HG02642 (cell line): Measurements from ENCODE around the gene ARHGEF25.

Experiments
- ATAC-seq: cut with Tn5 transposase; IDR thresholded peaks from one replicate; pipeline ENCODE4 v1.9.1; 2021; ENCODE audit warnings: mild to moderate bottlenecking; ENCODE audit not compliant: unreplicated experiment, poor library complexity

ARHGEF25 gene

DNA sequence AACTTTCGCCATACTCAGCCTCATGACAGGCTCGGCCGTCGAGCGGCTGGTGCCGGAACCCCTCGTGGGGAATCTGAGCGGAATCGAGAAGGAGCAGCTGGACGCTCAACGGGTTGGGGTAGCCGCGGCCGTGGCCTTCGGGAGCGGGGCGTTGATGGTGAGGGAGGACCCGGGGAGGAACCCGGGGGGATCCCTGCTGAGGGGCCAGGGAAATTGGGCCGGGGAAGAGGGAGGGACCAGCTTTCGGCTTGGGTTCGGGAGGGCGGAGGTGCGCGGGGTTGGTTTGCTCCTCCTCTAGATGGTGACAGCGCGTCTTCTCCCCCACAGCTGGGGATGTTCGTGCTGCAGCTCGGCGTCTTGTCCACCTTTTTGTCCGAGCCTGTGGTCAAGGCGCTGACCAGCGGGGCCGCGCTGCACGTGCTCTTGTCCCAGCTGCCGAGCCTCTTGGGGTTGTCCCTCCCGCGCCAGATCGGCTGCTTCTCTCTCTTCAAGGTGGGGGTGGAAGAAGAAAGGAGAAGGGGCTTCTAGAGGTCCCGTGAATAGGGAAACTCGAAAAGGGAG, 9.8 kb downstream of the ARHGEF25 start:
- no peak for ATAC-seq

DNA sequence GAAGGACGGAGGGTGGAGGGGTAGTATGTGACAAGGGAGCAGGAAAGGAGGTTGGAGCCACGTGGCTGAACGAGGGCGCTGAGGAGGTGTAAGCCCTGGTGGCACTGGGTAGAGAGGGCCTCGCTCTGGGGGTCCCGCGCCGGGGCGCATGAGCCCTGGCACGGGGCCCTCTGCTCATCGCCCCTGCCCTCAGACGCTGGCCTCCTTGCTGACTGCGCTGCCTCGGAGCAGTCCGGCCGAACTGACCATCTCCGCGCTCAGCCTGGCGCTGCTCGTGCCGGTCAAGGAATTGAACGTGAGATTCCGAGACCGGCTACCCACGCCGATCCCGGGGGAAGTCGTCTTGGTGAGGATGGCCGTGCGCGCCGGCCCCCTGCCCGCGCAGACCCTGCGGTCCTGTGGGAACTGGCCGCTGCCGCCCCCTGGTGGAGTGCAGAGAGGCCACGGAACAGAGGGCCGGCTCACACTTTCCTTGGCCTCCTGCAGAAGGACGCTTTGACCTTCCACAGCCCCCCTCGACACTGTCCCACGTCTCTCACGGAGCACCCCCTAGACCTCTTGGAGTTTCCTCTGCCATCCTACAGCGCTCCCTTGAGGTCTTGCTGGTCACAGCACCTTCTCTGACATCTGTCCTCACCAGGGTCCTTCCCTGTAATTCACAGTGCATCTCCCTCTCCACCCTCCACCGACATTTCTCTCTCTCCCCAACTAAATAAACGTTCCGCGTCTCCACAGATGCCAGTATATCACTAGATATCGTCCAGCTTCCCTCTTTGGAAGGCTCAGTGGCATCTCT, 10.5 kb downstream of the ARHGEF25 start:
- peak; percentile 59 for ATAC-seq

DNA sequence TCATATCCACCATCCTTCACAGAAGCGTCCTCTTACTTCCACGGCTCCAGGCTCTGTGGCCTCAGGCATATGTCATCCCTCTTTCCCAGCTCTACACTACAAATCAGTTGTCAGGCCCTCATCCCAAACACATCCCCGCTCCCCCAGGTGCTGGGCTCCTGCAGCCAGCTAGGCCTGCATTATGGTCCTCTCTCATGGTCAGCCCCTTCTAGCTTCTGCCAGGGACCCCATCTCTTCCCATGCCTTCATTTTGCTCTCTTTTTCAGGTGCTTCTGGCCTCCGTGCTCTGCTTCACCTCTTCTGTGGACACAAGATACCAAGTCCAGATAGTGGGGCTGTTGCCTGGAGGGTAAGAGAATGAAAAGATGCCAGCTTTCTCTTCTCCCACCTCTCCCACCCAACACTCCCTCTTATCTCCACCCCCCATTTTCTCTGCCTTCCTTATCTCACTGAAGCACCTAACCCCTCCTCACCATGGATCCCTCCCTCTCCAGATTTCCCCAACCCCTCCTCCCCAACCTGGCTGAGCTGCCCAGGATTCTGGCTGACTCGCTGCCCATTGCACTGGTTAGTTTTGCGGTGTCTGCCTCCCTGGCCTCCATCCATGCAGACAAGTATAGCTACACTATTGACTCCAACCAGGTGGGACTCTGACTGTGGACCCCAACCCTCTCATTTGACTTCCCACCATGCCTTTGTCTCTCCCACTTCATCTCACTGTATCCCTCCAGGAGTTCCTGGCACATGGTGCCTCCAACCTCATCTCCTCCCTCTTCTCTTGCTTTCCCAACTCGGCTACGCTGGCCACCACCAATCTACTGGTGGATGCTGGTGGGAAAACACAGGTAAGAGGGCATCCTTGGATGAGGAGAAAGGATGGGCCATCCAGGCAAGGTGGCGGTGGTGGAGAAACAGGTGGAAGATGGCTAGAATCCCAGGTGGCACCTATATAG, 11.3 kb downstream of the ARHGEF25 start:
- ATAC-seq: no peak

DNA sequence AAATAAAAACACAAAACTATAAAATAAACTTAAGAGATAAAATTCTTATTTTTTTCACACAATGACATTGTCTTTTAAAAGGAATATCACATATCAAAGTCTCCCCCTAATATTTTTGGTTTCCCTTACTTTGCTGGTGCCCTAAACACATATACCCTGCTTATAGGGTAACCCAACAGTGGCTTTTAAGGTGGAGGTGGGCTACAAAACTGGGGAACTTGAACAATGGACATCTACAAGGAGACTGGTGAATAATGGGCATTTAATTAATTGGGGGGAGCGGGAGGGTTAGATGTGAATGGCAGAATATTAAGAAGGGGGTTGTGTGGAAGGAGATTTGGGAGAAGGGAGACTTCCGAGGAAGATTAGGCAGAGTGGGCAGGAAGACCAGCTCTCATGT, 12.2 kb downstream of the ARHGEF25 start:
- no peak for ATAC-seq

DNA sequence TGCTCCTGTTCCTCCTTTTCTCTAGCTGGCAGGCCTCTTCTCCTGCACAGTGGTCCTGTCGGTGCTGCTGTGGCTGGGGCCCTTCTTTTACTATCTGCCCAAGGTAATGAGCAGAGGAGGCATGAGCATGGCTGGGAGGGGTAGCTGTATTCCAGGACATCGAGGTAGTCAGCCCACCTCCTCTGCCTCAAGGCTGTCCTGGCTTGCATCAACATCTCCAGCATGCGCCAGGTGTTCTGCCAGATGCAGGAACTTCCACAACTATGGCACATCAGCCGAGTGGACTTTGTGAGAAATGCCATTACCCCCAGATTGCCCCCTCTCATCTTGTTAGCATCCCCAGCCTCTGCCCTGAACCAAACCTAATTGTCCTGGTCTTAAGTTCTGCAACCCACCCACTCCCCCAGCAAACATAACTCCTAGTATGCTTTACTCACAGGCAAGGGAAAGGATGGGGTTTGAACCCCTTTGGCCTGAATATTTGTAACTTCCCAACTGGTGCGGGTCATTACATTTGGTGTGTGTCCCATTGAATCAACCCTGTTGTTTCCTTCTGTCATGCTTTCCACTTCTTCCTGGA, 12.7 kb downstream of the ARHGEF25 start:
- ATAC-seq: no peak

DNA sequence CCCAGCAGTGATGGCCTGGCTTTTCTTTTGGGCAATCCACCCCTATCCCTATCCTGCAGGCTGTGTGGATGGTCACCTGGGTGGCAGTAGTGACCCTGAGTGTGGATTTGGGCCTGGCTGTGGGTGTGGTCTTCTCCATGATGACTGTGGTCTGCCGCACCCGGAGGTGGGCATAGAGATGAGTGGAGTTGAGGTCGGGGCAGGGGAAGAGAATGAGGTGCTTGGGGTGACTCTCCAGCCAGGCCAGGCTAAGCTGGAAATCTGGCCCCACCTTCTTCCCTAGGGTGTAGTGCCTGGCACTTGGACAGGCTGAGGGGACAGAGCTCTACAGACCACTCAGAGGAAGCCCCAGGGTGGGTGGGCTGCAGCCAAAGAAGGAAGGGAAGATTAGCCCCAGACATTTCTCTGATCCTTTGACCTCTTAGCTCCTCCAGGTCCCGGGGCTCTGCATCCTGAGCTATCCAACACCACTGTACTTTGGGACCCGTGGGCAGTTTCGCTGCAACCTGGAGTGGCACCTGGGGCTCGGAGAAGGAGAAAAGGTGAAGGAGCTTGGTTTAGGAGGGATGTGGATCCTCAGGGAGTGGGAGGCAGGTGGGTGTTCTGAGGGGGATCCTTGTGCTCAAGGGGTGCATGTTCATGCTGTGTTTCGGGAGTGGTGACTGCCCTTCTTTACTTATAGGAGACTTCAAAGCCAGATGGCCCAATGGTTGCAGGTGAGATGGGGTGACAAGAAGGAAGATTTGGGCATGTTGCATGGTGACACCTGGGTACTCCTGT, 13.4 kb downstream of the ARHGEF25 start:
- ATAC-seq: no peak

DNA sequence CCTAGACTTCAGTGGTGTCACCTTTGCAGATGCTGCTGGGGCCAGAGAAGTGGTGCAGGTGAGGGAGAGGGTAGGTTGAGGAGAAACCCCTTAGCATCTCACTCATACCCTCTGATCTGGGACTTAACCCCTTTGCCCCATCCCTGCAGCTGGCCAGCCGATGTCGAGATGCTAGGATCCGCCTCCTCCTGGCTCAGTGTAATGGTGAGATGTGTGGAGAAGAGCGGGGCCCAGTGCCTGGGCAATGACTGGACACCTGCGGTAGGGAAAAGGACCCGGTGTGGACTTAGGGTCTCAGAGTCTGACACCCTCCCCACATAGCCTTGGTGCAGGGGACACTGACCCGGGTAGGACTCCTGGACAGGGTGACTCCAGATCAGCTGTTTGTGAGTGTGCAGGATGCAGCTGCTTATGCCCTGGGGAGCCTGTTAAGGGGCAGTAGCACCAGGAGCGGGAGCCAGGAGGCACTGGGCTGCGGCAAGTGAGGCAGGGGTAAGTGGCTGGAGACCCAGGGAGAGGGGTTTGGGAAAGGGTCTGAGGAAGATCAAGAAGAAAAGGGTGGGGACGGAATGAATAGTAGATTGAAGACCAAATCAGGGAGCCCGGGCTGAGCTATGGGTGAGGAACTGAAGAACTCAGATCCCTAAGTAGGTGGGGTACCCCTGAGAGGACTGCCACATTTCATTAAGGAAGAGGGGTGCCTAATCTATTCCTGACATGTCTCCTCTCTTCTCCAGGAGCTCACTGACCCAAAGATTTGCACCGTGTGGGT, 14.2 kb downstream of the ARHGEF25 start:
- ATAC-seq: no peak

DNA sequence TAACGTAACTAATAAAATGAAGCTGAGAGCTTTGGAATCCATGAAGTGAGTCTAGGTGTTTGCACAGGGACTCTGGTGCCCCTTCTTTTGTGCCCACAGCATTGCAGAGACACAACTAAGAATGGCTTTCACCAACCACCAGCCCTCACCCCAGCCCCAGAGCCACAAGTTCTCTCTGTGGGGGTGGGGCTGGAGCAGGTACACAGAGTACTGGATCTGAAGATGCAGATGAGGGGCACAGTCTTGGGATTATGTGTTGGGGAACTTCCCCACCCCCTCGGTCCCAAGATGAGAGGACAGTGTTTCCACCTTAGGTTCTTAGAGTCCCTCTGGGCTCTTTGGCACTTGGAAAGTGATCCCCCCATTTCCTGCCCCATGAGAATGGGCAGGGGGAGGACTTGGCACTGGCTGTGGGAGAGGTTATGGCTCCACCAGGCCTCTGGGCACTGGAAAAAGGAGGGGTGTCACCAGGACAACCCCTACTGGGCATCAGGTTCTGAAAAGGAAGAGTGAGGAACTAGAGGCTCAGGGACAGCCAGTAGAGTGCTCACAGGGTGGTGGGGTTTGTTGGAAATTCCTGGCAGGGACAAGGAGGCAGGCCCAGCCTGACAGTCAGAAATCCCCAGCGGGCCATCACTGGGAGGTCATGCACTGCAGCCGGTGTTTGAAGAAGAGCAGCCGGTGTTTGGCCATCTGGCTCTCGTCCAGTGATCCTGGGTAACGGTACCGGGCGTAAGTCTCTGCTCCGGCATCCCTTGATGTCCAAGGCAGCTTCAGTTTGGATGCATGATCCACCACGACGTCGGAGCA, 15.1 kb downstream of the ARHGEF25 start:
- no peak for ATAC-seq

DNA sequence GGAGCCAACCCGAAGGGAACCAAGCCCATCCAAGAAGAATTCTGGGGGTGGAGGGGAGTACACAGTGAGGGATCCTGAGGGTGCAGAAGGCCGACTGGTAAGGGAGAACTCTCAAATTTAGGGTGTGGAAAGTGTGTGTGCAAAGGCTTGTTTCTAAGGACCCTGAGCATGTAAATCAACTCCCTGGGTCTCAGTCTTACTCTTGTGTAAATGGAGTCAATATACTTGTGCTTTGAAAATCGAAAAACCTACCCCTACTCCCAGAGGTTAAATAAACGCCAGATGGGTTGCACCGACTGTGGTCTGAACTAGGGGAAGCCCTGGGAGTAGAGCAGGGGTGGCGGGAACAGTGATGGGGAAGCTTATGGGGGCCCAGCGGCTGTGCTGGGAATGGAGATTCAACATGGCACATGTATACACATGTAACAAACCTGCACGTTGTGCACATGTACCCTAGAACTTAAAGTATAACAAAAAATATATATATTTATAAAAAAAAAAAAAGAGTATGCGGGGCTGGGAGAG, 15.7 kb downstream of the ARHGEF25 start:
- ATAC-seq: no peak

DNA sequence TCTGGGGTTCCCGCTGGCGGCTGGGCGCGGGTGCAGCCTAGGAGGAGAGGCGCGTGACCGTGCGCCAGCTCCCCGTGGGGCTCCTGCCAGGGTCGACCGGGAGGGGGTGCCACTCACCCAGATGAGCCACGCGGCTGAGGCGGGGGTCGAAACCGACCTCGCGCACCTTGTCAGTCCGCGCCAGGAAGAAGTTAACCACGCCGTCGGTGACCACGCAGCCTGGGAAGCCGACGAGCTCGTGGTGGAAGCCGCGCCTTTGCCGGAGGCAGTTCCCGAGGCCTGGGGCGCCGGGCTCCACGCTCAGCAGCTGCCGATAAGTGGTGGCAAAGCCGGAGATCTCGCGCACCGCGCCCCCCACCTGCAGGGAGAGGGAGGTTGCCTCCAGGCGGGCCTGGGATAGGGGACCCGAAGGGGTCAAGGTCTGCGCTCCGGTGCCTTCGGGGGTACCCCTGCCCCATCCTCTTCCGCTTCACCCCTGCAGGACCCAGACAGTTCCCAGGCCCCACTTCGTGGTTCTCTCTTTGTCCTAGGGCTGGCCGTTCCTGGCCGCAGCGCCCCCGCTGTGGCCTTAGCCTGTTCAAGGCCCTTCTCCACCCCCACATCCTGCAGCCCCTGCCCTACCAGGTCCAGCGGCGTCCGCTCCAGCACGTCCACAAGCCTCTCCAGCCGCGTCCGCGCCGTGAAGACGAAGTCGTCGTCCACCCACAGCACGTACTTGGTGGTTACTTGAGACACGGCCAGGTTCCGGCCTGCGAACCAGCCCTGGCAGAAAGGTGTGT, 16.5 kb downstream of the ARHGEF25 start:
- ATAC-seq: no peak

DNA sequence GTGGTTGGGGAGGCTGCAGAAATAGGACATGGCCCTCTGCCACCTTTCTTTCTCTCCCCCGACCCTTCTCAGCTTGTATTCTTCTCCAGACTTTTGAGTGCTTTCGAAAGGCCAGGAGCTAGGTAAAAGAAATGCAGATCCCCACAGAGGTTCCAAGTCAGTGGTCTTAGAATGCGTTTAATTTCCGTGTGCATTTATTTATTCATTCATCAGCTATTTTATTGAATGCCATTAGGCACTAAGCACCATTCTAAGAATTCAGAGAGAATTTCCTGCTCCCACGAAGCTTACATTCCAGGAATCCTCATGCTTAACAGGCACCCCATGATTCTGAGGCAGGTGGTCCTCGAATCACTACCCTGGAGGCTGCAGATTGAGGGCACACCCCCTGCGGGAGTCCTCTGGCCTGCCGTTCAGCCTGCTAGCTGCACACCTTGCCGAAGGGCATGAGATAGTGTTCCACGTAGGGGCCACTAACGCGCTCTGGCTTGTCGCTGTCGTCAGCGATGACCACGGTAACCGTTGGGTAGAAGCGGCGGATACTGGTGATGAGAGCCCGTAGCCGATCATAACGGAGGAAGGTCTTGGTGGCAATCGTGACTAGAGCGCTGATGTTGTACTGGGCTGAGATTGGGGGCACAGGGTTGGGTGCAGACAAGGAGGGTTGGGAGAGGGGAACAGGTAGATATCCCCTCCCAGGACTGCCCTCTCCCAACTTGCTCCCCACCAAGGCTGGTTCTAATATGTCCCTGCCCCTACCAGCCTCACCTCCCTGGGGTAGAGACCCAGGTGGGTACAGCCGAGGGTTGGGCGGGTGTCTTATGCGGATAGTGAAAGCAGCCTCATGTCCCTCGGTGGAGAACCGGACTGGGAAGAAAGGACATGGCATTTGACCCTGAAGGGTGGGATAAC, 17.3 kb downstream of the ARHGEF25 start:
- ATAC-seq: no peak

DNA sequence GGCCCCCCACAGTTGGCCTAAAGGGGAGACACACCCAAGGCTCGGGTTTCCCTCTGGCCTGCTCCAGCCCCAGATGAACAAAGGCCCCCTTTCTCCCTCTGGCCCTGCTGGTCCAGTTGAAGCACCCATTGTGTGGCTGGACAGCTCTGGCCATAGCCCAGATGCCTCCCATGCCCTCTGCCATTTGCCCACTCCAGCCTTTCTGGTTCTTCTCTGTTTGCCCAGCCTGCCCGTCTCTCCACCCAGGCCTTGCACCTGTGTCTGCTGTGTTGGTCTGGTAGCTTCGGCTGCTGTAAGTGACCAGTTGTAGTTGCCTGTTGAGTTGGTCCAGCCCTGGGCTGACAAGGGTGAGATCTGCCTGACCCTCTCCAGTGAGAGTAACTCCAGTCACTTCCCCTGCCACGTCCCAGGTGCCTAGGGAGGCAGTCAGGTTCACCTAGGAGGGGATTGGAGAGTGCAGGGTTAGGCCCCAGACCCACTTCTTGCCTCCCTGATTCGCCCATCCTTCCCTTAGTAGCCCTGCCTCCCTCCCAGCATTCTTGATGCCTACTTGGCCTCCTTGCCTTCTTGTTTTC, 18.7 kb downstream of the ARHGEF25 start:
- no peak for ATAC-seq

DNA sequence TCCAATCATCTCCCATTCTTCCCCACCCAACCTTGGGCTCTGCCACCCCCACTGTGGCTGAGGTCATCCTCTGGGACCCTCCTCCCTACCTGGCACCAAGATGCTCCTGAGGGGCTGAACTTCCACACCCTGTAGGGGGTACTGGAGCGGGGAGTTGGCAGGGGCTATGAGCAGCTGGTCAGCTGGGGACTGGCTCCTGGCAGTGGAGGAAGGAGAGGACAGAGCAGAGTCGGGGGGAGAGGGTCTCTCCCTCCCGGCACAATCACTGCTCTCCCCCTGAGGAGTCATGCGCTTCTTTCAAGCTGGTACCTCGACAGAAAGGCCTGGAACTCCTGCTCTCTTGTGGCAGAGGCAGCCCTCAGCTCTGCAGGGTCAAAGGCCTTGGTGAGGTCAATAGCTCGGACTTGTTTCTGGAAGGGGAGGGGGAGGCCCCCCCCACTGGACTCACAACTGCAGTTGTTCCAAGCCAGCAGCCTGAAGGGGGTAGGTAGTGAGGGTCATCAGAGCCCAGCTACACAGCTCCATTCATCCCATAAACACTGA, 19.7 kb downstream of the ARHGEF25 start:
- no peak for ATAC-seq

DNA sequence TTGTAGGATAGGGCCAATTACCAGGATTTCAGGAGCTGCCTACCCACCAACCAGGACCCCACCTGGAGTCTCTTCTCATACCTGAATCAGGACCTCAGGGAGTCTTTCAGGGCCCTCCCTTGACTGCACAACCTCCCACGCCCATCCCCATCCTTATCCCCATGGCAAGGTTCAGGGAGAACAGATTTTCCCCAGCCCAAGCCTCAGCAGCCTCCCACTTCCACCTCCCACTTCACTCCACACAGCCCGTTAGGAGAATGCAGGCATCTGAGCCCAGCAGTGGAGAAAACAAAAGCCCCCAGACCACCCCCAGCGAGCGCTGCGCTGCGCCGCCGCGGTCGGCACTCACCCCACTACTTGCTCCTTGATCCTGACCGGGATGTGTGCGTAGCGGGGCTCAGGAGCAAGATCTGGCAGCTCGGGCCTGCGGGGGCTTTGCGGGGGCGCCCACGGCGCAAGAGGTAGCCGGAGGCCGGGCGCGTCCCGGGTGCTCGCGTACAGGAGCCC, 20.4 kb downstream of the ARHGEF25 start:
- ATAC-seq: no peak

DNA sequence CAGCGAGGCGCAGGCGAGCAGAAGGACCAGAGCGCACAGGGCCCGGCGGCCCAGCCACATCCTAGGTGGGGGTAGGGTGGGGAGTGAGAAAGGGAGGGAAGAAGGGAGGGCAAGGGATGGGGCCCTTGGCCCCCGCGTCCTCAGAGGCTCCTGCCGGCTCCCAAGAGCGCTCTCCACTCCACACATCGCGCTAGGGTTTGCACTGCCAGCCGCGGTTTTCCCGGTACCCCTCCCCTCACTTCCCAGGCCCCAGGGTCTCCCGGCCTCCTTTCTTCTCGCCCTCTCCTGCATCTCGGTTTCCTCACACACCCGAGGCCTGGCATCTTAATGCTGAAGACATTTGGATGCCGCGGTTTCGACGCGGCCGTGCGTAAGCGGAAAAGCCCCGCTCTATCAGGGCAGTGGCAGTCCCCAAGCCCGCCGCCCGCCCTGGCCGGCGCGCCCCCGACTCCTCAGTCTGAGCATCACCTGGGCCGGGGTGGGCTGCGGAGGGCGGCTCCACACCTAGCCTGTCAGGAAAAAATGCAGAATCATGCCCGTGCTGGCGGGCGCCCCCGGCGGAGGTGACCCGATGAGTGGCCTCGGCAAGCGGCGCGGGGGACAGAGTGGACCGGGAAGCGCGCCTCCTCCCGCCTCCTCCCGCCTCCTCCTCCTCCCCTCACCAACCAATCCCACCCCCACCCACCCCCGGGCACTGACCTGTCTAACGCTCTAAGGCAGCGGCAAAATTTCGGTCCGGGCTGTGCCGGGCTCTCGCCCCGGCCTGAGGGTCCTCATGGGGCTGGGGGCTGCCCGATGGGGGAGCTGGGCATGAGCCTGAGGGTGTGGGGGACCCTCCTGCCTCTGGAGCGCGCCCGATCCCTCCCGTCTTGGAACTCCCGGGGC, 21.1 kb downstream of the ARHGEF25 start:
- ATAC-seq: peak; percentile 16
